Measurements from ENCODE around the gene SLC6A17. TPM values are rescaled to one million over a fixed set of nuclear protein-coding genes. Genes with fewer than 3 reads are reported as not detected.

The SLC6A17 gene
- total RNA-seq, 2 donors from 2014 or later = 0.51 to 1.8 TPM

- DNase-seq (ENCODE audit: low spot score) = no peak
- intact Hi-C loops (cut with DNase I) = loop anchor here in 1 of 2 donors (1.0 kb wide), 1 partner anchor 16 kb away; no protein-coding TSS in a partner anchor
Measured at GRCh38 chr1:110245876-110246620, 95.8 kb downstream of the SLC6A17 start.

GRCh38 chr1:110248746-110249145 lies 98.5 kb downstream of the SLC6A17 start:
- intact Hi-C loops (cut with DNase I) = no loop called here
- no peak for DNase-seq (ENCODE audit: low spot score)

- intact Hi-C loops (cut with DNase I) = no loop called here
- no peak for DNase-seq (ENCODE audit: low spot score)
Measured at GRCh38 chr1:110249256-110249655, 99.0 kb downstream of the SLC6A17 start.

GRCh38 chr1:110250008-110250407 lies 99.7 kb downstream of the SLC6A17 start:
- intact Hi-C loops (cut with DNase I) = no loop called here
- DNase-seq (ENCODE audit: low spot score) = no peak

GRCh38 chr1:110250749-110251148 lies 100.5 kb downstream of the SLC6A17 start:
- intact Hi-C loops (cut with DNase I) = loop anchor here in 1 of 2 donors (1.0 kb wide), 1 partner anchor 17 kb away; no protein-coding TSS in a partner anchor
- DNase-seq (ENCODE audit: low spot score) = no peak

Other genes starting within 250 kb of the SLC6A17 start
- gene CSF1, start 239.6 kb upstream of the SLC6A17 start, total RNA-seq = 10 to 100 TPM; 64.1 to 68.7 TPM
- 10 to 100 TPM; 64.9 to 67.3 TPM for gene AHCYL1, start 165.7 kb upstream of the SLC6A17 start, total RNA-seq
- 10 to 100 TPM; 27.2 to 29.8 TPM for gene STRIP1, start 115.9 kb upstream of the SLC6A17 start, total RNA-seq
- not detected for gene ALX3, start 79.8 kb upstream of the SLC6A17 start, total RNA-seq
- under 1 TPM in 1 of 2 donors, not detected in 1; 0.19 TPM for gene UBL4B, start 38.1 kb upstream of the SLC6A17 start, total RNA-seq
- gene KCNC4, start 59.8 kb downstream of the SLC6A17 start, total RNA-seq = 10 to 100 TPM in 1 of 2 donors, 1 to 10 TPM in 1; 9.3 to 15.5 TPM
- 10 to 100 TPM; 14.8 to 15.9 TPM for gene RBM15, start 188.9 kb downstream of the SLC6A17 start, total RNA-seq
- gene SLC16A4, start 240.5 kb downstream of the SLC6A17 start, total RNA-seq = 1 to 10 TPM; 8.0 to 8.6 TPM